GM21825 (cell line): Measurements from ENCODE around the gene MIR17HG.
A peak's percentile ranks its signal among the peaks of the same experiment; 100 is the strongest.

ENCODE experiments used
- ATAC-seq: cut with Tn5 transposase; IDR thresholded peaks from one replicate; pipeline ENCODE4 v1.9.1; 2021; ENCODE audit warnings: mild to moderate bottlenecking, moderate library complexity; ENCODE audit not compliant: unreplicated experiment

The MIR17HG gene

DNA sequence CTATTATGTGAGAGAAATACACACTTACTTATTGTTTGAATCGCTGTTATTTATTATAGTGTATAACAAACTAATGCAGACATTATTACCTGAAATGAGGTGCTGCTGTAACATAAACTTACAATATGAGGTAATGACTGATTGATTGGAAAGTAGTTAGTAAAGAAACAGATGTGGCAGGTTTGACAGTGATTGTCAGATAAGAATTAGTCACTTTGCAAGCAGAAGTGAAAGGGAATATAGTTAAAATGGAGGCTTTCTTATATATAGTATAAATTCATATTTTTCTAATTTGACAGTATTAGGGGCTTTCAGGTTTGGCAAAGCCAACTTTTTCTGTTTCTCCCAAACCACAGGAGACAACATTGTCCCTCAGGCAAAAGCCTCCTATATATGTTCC is 20.6 kb downstream of the MIR17HG start:
- ATAC-seq: no peak

DNA sequence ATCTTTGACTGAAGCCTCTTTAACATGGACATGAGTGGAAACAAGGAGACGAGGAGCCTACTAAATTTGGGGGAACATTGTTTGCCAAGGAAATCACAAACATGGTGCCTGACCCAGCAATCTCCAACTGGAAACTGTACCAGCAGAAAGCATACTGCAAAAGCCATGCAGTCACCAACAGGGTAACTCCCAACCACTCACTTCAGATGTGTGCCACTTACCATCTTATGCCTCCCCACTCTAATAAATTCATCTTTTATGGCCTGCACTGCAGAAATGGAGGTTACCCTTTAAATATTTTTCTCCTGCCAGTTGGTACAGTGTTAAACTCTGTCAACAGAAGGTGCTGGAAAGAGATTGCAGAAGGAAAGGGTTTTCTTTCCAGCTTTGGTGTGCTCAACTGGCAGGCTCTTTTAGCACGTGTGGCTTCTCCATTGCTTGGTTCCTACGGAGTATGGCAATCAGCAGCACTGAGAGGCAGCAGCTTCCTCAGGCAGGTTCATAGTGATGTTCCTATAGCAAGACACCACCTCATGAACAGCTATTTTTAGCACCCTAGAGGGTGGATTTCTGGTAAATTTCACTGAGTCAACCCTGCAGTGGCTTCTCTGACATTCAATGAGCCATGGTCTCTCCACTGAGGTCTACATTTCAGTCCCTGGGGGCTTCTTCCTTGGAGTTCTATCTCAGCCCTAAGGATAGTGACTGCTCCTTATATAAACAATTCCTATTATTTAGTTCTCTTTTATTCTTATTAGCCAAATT is 21.4 kb downstream of the MIR17HG start:
- peak; percentile 38 for ATAC-seq

DNA sequence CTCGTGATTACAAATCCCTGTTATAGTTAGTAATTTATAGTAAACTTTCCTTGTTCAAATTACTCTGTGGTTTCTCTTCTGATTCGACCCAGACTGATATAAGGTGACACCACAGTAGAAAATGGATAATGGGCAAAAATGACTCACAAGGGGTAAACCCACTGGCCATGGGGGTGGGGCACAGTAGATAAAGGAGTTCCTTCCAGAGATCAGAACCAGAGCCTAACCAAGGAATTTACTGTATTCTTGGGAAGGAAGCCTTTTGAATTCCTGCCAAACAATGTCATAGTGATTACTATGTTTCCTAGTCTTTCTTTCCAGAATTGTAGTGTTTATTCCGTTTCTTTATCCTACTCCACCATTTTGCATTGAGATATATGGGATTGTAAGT is 21.9 kb downstream of the MIR17HG start:
- peak; percentile 37 for ATAC-seq

DNA sequence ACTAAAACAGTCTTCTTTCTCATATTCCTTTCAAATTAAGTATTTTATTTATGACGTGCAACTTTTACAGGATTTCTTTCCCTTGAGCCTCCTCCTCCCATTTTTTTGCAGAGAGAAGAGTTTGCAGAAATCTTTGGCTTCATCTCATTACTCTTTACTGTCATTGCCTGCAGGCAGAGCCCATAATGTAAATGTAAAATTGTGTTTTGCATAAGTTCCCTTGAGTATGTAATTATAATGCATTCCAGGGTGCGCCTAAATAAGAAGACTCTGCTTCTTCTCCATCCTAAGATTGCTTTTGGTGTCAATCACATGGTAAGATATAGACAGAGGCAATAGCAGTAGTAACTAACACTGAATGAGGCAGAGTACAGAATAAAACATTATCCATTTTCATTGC is 23.0 kb downstream of the MIR17HG start:
- no peak for ATAC-seq

DNA sequence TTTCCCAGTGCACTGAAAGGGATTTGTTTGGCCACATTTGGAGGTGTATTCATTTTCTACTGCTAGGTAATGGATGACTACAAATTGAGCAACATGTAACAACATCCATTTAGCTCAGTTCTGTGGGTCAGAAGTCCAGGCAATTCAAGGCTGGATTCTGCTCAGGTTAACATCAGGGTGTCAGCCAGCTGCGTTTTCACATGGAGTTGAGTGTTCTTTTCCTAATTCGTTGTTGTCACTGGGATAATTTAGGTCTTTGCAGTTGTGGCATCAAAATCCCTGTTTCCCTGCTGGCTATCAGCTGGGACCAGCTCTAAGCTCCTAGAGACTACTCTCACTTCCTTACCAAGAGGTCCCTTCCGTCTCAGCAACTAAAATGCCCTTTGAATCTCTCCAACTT is 25.4 kb downstream of the MIR17HG start:
- no peak for ATAC-seq

DNA sequence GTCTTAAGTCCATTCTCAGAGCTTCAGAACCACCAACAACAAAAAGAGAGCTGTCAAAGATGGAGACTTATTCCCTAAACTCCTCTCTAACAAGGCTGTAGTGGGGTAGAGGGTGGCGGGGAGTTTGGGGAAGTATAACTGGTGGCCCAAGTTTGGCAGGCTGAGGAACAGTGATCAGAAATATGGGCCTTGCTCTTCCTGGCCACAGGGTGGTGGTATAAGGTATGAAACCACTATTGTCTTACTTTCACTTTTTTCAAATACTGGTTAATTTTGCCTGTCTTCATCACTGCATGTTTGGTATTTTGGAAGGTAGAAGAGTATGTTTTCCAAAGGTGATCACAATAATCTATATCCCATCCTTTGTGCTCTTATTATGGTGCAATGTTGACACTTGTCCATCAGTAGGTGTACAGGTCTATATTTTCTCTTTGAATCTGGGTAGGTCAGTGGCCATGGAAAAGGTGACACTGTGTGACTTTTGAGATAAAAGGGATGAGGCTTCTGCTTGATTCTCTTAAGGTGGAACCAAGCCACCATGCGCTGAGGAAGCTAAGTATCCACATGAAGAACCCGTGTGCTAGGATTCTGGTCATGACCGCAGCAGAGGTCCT is 27.7 kb downstream of the MIR17HG start:
- peak; percentile 97 for ATAC-seq

DNA sequence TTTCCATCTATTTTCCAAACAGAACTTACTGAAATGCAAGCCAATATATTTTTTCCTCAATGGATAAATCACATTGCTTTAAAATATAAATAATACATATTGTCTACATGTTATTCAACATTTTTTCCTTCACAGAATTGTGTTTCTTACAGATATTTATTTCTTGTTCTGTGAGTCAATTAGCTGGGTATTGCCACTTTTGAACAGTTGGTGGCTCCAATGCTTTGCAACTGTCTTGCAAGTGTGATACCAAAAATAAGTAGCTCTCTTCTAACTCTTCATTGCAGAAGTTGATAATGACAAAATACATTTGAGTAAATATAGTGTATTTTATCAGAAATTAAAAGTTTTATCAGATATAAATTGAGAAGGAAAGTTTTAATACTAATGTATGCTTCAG is 33.9 kb downstream of the MIR17HG start:
- no peak for ATAC-seq

DNA sequence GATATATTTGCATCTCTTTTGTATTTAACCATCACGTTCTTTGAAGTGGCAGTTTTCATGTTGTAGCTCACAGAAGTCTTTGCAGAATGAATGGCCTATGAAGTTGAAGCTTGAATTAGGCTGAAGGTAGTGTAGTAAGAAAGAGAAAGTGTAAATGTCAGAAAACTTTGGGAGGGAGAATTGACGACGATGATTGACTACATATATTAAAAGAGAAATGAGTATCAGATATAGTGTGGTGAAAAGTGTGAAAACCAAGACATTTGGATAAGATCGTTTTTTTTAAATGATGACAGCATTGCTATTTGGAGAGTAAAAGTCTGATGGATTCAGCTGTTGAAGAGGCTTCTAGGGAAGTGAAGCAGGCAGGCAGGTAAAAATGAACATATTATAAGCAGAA is 36.3 kb downstream of the MIR17HG start:
- ATAC-seq: no peak

DNA sequence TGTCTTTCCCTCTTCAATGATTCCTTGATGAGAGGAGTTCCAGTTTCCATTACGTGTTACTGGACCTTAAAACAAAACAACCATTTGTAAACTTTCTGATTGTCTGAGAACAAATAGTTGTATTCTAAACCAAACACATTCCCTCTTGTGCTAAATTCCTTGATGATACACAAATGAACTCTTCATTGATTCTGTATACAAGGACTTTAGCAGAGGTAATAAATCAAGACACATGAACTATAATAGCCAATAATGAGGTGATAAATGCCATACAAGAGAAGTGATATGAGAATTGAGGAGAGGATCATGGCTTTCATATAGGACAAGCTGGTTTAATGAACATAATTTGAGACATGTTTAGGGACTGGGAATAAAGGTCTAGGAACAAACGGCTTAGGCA is 37.4 kb downstream of the MIR17HG start:
- no peak for ATAC-seq

DNA sequence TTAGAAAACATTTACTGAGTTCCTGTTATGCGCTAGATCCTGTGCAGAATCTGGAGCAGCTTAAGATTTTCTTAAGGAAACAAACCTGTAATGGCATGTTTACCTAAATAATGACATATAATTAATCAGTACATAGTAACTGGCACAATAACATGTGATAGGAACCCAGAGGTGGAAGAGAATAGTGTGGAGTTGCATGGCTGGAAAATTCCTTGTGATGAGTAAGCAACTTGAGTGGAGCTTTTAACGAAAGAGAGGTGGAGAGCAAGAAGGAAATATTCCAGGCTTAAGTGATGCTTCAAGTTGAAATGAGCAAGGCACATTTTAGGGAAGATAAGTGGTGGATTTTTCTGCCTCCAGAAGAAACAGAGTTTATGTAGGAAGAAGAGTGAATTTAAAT is 41.7 kb downstream of the MIR17HG start:
- ATAC-seq: no peak

DNA sequence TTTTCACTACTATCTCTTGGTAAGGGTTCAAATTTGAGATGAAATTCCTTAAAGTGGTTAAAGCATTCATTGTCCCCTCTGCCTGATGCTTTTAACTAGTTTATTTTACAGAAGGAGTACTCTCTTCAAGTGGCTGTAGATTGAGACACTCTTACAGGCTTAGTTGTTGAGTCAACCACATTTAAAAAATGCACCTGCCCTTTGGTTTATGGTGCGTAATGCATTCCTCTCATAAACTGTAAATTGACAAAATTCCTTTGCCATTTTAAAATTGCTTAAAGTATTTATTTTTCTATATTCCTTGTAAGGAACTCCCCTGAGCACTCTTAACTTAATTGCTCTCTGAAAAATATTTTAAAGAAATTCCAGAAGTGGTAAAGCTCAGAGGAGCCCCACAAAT is 50.1 kb downstream of the MIR17HG start:
- no peak for ATAC-seq

DNA sequence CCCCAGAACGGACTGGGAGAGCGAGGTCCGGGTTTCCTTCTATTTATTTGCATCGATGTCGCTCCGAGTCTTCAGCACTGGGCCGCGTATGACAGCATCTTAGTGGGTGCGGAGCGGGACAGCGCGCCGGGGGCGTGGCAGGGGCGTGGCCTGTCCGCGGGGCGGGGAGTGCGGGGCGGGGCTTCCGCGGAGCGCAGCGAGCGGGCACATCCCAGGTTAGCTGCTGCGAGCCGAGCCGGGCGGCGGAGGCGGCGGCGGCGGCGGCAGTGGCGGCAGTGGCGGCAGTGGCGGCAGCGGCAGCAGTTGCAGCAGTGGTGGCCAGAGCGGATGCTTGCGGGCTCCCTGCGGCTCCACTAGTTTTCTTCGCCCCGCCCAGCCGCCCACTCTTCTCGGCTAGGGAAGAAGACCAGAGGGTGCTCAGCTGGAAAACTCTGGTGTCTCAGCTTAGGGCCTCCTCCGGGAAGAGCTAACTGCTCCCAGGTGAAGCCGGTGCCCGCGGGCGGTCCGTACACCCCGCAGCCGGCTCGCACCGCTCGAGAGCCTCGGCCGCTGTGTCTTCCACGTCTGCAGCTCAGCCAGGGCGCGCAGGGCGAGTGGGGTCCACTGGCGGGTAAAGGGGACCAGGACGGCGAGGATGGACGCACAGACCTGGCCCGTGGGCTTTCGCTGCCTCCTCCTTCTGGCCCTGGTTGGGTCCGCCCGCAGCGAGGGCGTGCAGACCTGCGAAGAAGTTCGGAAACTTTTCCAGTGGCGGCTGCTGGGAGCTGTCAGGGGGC is 51.1 kb downstream of the MIR17HG start, which contains the start of gene GPC5:
Gene GPC5, plus strand, starts transcription at position 209 of the 776 bp plus-strand sequence.
- peak; percentile 97 for ATAC-seq

DNA sequence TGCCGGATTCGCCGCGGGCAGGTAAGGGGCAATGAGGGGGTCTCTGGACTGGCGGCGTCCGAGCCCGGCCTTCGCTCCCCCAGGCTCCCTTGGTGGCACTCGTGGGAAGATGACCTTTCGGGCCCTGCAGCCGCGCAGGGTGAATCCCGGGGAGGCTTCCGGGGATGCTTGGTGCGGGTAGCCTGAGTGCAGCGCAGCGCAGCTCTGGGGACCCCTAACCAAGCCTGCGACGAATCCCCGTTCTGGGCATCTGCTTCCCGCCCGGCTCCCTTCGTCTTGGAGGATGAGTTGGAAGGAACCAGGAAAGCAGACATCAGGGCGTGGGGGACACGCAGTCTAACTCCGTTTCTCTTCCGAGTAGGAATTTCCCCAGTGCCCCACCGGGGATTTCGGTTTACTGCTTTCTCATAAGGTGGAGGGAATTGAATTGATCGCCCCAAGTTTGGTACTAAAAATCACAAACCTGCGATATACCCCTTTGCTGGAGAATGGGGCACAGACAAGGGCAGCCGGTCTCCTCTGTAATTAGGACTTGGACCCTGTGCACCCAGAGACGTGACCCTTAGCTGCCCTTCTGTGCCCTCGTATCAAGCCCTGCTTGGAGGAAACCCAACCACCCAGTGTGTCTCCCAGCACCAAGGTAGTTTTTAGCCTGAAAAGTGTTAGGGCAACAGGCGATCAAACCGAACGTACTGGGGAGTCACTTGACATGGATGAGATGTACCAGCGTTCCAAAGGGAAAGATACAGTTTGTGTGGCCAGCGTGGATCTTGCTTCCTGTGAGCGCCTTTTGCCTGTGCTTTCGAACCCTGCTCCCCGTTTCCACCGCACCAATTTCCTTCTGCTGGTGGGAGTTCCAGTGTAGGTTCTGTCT is 51.9 kb downstream of the MIR17HG start:
- ATAC-seq: peak; percentile 14

DNA sequence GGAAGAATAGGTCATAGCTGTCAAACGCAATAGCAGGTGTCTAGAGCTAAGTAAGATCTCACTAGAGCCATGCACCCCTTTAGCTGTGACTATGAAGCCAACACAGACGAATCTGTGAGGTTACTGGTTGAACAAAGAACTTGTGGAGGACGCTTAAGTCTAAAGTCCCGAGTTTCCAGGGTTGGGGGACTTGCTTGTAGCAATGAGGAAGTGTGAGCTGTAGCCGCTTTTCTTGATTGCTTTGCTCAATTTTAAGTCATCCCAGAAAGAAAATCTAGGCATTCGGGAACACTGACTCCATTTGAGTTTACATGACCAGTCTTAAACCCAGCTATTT is 52.5 kb downstream of the MIR17HG start:
- no peak for ATAC-seq

DNA sequence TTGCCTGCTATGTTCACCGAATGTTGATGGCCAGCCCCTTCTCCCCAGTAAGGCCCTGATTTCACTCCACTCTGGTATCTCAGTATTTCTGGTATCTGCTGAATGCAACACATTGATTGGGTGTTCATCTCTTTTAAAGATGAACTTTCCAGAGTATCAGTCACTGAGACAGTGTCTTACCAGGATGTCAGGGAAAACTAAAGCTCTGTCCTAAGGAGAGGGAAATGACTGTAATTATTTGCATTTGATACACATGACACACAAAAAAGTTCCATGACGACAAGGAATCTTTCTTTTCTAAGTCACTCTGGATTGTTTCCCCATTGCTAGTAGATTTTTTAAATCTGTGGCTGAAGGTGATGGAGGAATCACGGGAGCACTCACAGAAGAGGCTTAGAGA is 53.2 kb downstream of the MIR17HG start:
- no peak for ATAC-seq

DNA sequence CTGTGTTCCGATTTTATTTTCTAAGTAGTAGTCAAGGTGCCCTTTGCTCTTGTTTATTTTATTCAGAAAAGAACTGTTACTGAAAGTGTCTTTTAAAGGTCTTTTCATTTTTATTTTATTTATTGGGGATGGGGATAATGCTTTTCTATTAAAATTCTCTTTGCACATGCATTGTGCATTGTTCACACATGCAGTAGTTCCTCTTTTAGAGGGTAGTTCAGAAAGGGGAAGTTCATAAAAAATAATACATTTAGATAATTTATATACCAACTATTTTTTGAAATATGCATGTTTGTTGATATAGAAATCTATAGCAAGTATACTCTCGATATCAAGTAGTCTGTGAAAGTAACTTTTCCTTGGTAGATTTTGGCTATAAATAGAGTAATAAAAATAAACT is 54.4 kb downstream of the MIR17HG start:
- ATAC-seq: no peak
